GM12891 (cell line): ENCODE results near the gene ZNF330.

Experiments used
- PAX5 ChIP-seq: IDR thresholded peaks from 2 replicates; pipeline ENCODE4 v1.6.1; 2011; ENCODE audit warnings: low read length, moderate library complexity, mild to moderate bottlenecking; ENCODE audit not compliant: insufficient read depth, severe bottlenecking
- POLR2A ChIP-seq: IDR thresholded peaks from 2 replicates; pipeline ENCODE4 v1.6.1; 2011; ENCODE audit warnings: low read depth, low read length, control low read depth
- POLR2AphosphoS5 ChIP-seq: IDR thresholded peaks from 2 replicates; pipeline ENCODE4 v1.6.1; 2011; ENCODE audit warnings: low read depth, low read length, control low read depth
- POU2F2 ChIP-seq: IDR thresholded peaks from 2 replicates; pipeline ENCODE4 v1.6.1; 2011; ENCODE audit warnings: low read depth, mild to moderate bottlenecking, control low read depth, low read length, moderate library complexity
- SPI1 ChIP-seq: IDR thresholded peaks from 2 replicates; pipeline ENCODE4 v1.6.1; 2011; ENCODE audit warnings: low read depth, low read length, control low read depth
- TAF1 ChIP-seq: IDR thresholded peaks from 2 replicates; pipeline ENCODE4 v1.6.1; 2011; ENCODE audit warnings: low read depth, low read length, control low read depth

DNA sequence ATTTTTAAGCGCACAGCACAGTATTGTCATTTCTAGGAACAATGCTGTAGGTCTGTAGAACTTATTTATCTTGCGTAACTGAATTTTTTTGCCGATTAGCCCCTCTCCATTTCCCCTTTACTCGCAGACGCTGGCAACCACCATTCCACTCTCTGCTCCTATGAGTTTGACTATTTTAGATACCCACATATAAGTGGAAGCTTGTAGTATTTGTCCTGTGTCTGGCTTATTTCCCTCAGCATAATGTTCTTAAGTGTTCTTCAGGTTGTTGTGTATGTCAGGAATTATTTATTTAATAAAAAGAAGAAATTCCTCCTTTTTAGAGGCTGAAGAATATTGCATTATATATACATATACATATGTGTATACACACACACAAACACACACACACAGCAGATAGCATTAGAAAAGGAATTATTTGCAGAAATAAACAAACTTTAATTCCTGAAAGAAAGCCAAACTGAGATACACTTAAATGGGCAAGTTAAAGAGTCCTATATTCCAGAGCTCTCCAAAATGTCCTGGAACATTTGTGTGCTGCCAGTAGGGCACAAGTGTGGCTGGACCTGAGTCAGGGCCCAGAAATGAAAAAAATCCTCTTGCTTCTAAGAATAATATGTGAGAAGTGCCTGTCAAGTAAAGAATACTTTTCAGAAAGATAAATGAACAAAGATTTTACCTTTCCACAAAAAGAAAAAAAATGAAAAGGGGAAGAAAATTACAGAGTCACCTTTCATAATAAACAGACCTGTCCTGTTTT is 4.5 kb upstream of the ZNF330 start:
- TF ChIP-seq TAF1 (no peak), POLR2A (no peak), POLR2AphosphoS5 (no peak), POU2F2 (no peak), SPI1 (no peak), PAX5 (no peak)
